Tibial artery (tissue), 4 donors: ENCODE measurements around the gene CREB3L2.

Experiments used
- DNase-seq, 2 donors: peaks; one replicate each; pipeline ENCODE4 v3.0.0-alpha.2; 2019
- H3K27ac ChIP-seq, 2 donors: fragments of 200-600 bp; sonication (generic) in 1 of 2; 1 replicate in 1 of 2; 2 replicates in 1 of 2; pipeline ENCODE4 v1.5.1; 2018 to 2019; ENCODE audit warnings: mild to moderate bottlenecking in 1 of 2
- H3K27me3 ChIP-seq, 2 donors: fragments of 200-600 bp; sonication (generic) in 1 of 2; one replicate each; pipeline versions ENCODE4 v1.5.1 to v1.6.0; 2016 to 2019
- H3K36me3 ChIP-seq, 3 donors: fragments of 200-600 bp; sonication (generic) in 2 of 3; one replicate each; pipeline ENCODE4 v1.5.1; 2016 to 2019; ENCODE audit warnings: mild to moderate bottlenecking in 2 of 3
- H3K4me1 ChIP-seq, 4 donors: fragments of 200-600 bp; sonication (generic) in 2 of 4; 1 replicate in 3 of 4; 2 replicates in 1 of 4; pipeline ENCODE4 v1.5.1; 2016 to 2019
- H3K4me3 ChIP-seq, 2 donors: fragments of 200-600 bp; sonication (generic) in 1 of 2; 1 replicate in 1 of 2; 2 replicates in 1 of 2; pipeline ENCODE4 v1.5.1; 2018 to 2019; ENCODE audit warnings: mild to moderate bottlenecking in 2 of 2
- H3K9me3 ChIP-seq, 3 donors: fragments of 200-600 bp; sonication (generic) in 1 of 3; one replicate each; pipeline ENCODE4 v1.5.1; 2016 to 2019
- intact Hi-C: fragments of 100-400 bp; cut with DNase I; formaldehyde crosslinking; loops from one replicate; pipeline ENCODE4 v1.15.0; 2023; ENCODE audit warnings: low total_unique reads
- TF ChIP-seq, protein P1 (sequence below), 2 experiments: fragments of 200-600 bp in 1 of 2; fragments of 450-650 bp in 1 of 2; IDR thresholded peaks; one replicate each; pipeline ENCODE4 v1.5.1; 2017 to 2019; ENCODE audit warnings: antibody characterized with exemption in 2 of 2, mild to moderate bottlenecking in 1 of 2, moderate library complexity in 1 of 2

Gene CREB3L2

DNA sequence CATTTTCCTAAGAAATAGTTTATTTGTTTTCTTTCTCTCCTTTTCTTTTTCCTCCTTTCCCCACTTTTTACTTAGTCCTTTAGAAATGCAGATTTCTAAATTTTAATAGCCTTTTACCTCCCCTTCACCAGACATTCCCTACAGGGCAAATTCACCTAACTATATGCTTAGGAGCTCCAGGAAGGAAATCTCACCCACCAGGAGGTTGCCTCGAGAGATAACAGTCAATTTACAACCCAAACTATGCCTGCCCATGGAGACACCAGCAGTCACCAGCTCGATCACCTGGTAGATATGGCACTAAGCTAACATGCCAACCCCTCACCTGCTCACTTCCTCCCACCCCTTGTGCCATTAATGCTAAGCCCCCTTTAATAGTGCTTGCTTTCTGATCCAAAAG is 25.2 kb upstream of the CREB3L2 start:
- DNase-seq, result no peak
- no peak overlapping the region for H3K4me3 ChIP-seq
- no peak overlapping the region for H3K27ac ChIP-seq
- H3K9me3 ChIP-seq, result no peaks in the 10 kb centered on the region
- intact Hi-C loops, result no loop called here
- H3K4me1 ChIP-seq, result no peaks in the 10 kb centered on the region
- TF ChIP-seq, protein P1, sequence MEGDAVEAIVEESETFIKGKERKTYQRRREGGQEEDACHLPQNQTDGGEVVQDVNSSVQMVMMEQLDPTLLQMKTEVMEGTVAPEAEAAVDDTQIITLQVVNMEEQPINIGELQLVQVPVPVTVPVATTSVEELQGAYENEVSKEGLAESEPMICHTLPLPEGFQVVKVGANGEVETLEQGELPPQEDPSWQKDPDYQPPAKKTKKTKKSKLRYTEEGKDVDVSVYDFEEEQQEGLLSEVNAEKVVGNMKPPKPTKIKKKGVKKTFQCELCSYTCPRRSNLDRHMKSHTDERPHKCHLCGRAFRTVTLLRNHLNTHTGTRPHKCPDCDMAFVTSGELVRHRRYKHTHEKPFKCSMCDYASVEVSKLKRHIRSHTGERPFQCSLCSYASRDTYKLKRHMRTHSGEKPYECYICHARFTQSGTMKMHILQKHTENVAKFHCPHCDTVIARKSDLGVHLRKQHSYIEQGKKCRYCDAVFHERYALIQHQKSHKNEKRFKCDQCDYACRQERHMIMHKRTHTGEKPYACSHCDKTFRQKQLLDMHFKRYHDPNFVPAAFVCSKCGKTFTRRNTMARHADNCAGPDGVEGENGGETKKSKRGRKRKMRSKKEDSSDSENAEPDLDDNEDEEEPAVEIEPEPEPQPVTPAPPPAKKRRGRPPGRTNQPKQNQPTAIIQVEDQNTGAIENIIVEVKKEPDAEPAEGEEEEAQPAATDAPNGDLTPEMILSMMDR (IDR thresholded peaks at IDR 0.05), result no peak
- no peaks in the 10 kb centered on the region for H3K36me3 ChIP-seq
- H3K27me3 ChIP-seq, result no peaks in the 10 kb centered on the region

GRCh38 chr7:138025215-138026186 is 23.6 kb upstream of the CREB3L2 start:
- Histone ChIP-seq H3K27ac (no peak overlapping the region), H3K36me3 (no peaks in the 10 kb centered on the region), H3K4me1 (no peaks in the 10 kb centered on the region), H3K9me3 (no peaks in the 10 kb centered on the region), H3K27me3 (no peaks in the 10 kb centered on the region), H3K4me3 (no peak overlapping the region)
- DNase-seq, result no peak
- TF ChIP-seq, protein P1 (IDR thresholded peaks at IDR 0.05), result no peak
- intact Hi-C loops, result no loop called here

DNA sequence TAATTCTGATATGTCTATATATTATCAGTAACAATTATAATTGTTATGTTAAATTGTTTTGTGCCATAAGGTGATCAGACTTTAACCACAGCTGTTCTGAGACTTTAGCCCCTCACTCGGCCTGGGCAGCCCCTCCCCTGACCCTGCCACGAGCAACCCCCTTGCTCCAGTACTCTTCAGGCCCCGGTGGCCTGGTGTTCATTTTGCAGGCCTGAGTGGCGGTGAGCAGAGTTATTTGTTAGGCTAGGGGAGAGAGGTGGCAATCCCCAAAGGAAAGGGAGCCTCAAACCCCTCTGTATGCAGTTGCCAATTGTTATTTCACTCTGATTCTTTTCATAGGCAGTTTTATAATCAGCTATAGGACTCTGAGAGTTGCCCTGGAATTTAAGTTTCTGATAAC is 22.9 kb upstream of the CREB3L2 start:
- TF ChIP-seq, protein P1 (IDR thresholded peaks at IDR 0.05), result no peak
- Histone ChIP-seq H3K4me1 (no peaks in the 10 kb centered on the region), H3K27ac (no peak overlapping the region), H3K4me3 (no peak overlapping the region), H3K36me3 (no peaks in the 10 kb centered on the region), H3K9me3 (no peaks in the 10 kb centered on the region), H3K27me3 (no peaks in the 10 kb centered on the region)
- no peak for DNase-seq
- intact Hi-C loops, result no loop called here

DNA sequence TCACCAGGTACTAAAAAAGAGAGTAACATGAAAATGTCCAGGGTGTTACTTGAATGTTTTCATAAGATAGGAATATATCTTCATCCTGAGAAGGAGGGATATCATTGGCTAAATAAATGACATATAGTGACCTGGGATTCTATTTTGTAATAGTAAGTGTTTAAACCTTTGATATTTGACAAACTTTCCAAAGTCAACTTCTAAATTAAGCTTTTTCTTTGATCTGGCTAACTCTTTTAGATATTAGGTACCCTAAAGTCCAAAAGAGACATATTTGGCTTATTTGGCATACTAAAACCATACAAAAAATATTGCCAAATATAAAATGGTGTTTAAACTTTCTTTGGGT is 22.4 kb upstream of the CREB3L2 start:
- Histone ChIP-seq H3K4me1 (no peaks in the 10 kb centered on the region), H3K9me3 (no peaks in the 10 kb centered on the region), H3K36me3 (no peaks in the 10 kb centered on the region), H3K27me3 (no peaks in the 10 kb centered on the region), H3K27ac (no peak overlapping the region), H3K4me3 (no peak overlapping the region)
- no peak for DNase-seq
- TF ChIP-seq, protein P1 (IDR thresholded peaks at IDR 0.05), result no peak
- intact Hi-C loops, result no loop called here

DNA sequence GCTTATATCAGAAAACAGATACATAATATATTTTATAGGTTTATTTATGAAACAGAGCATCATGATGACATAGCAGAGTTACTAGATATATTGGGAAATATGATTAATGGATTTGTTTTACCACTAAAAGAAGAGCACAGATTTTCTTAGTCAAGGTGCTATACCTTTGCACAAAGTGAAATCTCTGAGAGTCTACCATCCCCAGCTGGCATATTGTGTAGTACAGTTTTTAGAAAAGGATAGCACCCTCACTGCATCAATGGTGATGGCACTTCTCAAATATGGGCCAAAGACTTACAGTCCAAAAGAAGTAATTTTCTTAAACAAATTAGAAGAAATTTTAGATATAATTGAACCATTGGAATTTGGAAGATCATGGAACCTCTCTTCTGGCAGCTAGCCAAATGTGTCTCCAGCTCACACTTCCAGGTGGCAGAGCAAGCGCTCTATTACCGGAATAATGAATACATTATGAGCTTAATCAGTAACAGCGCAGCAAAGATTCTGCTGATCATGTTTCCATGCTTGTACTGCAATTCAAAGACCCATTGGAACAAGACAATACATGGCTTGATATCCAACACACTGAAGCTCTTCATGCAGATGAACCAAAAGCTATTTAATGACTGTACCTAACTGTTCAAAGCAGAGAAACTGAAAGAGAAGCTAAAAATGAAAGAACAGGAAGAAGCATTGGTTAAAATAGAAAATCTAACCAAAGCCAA is 21.9 kb upstream of the CREB3L2 start:
- no peaks in the 10 kb centered on the region for H3K4me1 ChIP-seq
- H3K27ac ChIP-seq, result no peak overlapping the region
- H3K36me3 ChIP-seq, result no peaks in the 10 kb centered on the region
- intact Hi-C loops, result no loop called here
- TF ChIP-seq, protein P1 (IDR thresholded peaks at IDR 0.05), result no peak
- no peak for DNase-seq
- H3K9me3 ChIP-seq, result no peaks in the 10 kb centered on the region
- no peak overlapping the region for H3K4me3 ChIP-seq
- H3K27me3 ChIP-seq, result no peaks in the 10 kb centered on the region
